Middle frontal gyrus (tissue), 1 donor: Measurements from ENCODE around the gene MMUT.
"Not testable (repeated sequence)": the region's sequence is repeated elsewhere in the genome, so short reads cannot be mapped to it uniquely, and the experiment has no call there.

Source experiments
- DNase-seq: peaks from one replicate; pipeline ENCODE4 v3.0.0-alpha.2; 2015; ENCODE audit warnings: low spot score; ENCODE audit errors: extremely low spot score

The MMUT gene

DNA sequence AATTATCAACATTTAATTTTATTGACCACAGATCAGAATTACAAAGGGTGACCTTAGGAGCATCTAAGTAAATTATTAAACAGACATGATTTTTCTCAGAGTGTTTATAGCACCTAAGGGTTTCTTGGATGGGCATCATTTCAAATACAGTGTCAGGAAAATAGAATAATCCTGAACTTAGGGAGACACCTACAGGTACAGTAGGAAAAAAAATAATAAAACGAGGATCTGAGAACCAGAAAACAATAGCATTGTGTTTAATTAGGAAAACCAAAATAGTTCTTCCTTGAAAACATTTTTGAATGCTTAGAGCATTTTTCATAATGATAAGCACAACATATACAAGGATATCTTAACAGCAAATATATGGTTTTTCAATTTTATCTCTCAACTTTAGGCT is 39.2 kb downstream of the MMUT start:
- DNase-seq, result no peak

DNA sequence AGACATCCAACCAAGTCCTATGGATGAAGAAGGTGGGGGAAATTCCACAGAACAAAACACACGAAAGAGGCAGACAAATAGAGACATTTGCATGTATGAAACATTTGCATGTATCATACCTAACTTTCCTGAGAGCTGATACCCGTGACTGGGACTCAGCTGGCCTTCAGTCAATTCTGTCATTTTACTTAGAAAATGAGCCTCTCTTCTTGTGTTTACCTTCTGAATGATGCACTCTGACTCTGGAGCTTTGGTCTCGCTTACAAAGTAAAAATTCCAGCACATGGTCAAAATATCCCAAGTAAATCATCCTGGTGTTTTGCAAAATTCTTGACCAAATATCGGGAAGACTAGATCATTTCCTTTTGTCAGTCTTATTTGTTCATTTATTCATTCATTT is 46.9 kb downstream of the MMUT start:
- DNase-seq, result no peak

DNA sequence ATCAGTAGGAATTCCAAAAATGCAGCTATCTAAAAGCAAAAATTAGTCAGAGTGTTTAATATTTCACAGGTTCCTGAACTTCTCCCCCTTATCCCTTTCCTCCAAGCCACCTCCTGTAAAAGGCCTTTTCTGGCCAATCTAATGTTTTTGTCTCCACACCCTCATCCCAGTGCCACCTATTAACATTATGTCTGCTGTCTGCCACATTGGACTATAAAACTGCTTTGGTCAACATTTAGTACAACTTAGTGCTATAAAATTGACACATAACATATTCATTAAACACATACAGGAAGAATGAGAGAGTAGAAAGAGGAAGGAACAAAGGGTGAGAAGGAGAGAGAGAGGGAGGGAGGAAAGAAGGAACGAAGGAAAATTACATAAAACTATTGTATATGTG is 47.7 kb downstream of the MMUT start:
- DNase-seq, result no peak

DNA sequence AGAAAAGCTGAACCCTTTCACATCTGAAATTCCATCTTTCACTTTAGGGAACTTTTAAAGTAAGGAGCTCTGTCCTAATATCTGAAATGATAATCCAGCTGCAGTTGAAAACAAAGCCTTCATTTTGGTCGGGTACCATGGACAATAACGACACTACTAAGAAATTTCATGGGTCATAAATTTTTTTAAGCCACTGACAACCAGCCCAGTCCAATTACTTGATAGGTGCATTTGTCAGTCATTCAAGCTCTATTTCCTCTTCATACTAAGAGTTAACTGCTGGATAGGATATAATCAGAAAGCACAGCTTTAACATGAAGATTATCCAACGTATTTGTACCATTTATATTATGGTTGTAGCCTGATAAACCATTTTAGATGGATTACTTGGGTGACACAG is 52.5 kb downstream of the MMUT start:
- no peak for DNase-seq

DNA sequence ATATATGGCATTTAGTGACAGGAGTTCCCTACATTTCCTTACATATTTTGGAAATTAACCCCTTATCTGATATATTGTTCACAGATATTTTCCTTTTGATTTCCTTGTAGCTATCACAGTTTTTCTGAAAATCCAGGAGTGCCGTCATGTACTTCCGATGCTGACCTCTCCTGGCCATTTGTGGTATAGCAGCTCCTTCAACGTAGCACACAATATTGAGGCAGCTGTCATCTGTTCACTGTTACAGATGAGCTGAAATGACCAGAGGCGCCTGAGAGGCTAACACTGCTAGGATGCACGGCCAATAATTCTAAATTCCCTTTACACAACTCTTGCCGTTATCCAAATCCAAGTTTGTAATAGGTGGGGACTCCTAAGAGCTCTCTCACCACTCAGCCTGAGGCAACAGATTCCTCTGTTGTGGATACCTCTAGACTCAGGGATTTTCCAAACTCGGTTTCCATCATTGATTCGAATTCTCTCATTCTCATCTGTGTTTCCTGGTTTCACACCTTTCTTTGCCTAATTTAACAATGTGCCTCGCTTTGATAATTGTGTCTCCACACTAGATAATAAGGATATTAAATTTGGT is 53.0 kb downstream of the MMUT start:
- DNase-seq, result peak; percentile 54

DNA sequence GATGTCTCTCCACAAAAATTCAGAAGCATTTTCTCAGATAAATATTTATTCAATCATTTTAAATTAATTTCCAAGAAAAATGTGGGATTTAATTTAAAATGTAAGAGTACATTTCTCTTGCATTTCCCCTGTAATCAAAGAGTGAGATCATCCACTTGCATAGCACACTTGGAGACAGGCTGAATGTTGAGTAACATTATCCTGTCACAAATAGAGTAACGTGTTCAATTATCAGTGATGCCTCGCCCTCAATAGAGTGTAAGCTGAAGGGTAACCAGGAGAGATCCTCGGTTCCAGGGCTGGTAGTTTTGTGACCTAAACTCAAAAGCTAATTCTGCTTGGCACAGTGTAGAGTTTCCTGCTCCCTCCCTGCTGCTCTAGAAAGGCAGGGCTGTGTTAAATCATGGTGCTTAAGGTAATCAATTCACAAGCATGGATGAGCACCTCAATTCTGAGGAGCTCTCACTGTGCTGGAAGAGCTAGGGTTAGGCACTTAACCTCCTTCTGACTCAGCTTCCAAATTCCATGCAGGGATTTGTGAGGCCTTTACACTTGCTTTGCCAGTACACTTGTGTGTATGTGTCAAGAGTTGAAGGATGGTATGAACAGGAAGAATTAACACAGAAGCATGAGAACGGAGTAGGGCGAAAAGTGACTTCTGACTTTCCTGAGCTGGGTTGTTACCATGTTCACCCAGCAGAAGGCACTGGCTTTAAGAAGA is 56.6 kb downstream of the MMUT start:
- no peak for DNase-seq

DNA sequence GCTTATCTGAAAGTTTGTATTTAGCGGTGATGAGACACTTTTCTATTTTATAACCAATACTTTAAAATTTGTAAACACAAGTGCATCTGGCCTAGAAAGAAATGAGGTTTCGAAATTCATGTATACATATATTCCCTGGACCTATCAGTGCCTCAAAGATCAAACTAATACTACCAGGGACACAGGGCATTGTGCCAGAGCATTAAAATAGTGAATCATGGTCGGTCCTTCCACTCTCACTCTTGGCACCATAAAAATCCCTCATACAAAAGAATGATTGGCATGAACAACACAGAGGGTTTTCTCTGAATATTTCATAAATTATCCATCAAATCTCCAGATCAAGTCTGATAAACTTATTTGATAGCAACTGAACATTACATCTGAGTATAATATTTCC is 62.0 kb downstream of the MMUT start:
- DNase-seq, result no peak

DNA sequence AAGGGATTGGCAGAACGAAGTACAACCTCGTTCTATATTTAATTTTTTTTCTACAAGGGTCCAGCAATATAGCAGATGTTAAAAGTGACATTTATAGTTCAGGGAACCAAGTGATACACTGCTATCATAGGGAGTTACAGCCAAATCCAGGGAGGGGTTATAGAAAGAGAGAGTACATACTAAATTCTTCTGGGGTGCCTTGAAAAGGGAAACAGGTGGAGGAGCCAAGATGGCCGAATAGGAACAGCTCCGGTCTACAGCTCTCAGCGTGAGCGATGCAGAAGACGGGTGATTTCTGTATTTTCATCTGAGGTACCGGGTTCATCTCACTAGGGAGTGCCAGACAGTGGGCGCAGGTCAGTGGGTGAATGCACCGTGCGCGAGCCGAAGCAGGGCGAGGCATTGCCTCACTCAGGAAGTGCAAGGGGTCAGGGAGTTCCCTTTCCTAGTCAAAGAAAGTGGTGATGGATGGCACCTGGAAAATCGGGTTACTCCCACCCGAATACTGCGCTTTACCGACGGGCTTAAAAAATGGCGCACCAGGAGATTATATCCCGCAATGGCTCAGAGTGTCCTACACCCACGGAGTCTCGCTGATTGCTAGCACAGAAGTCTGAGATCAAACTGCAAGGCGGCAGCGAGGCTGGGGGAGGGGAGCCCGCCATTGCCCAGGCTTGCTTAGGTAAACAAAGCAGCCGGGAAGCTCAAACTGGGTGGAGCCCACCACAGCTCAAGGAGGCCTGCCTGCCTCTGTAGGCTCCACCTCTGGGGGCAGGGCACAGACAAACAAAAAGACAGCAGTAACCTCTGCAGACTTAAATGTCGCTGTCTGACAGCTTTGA is 76.2 kb downstream of the MMUT start:
- not testable (repeated sequence) for DNase-seq

DNA sequence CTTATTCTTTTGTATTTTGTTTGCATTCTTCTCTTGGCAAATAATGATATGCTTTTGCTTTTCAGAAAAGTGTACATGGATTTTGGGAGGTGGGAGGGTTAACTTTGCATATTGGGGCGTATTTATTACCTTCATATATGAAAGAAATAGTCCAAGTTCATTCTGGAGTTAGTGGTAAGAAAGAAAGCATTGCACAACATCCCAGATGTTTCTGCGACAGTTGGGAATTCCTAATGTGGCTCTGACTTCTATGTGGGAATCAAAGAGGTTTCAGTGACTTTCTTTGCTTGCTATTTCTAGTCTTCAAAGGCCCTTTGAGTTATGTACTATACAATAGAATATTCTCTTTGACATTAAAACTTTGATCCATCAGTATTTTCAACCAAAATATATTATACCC is 78.1 kb downstream of the MMUT start:
- no peak for DNase-seq
